Panc1 (cell line): ENCODE data around the gene PPTC7. TPM values are rescaled to one million over a fixed set of nuclear protein-coding genes. Genes with fewer than 3 reads are reported as not detected.

Experiments
- ATAC-seq: fragments of 200-7000 bp; cut with Tn5 transposase; 2 replicates; pipeline ENCODE4 v1.9.1; 2020; ENCODE audit warnings: mild to moderate bottlenecking, moderate library complexity
- BruUV-seq: library from RNA; stranded (reverse); fragments of 400-500 nt; replicated peaks from 2 replicates; lab custom pipeline; 2021; lab: Mats Ljungman, UMichigan
- CTCF ChIA-PET: fragments of 300-600 bp; sonication (Branson Sonifier 250); formaldehyde crosslinking; loops from one replicate; lab custom pipeline; 2022; ENCODE audit warnings: antibody characterized with exemption; lab: Charles Lee
- POLR2A ChIA-PET: fragments of 300-600 bp; sonication (Branson Sonifier 250); formaldehyde crosslinking; loops from one replicate; lab custom pipeline; 2022; ENCODE audit warnings: antibody characterized with exemption; lab: Charles Lee
- DNase-seq: peaks from one replicate; pipeline ENCODE4 v3.0.0-alpha.2; 2010; ENCODE audit warnings: low read depth, low spot score
- H3K27ac ChIP-seq: 2 replicates; pipeline ENCODE4 v1.5.1; 2011; ENCODE audit warnings: mild to moderate bottlenecking, low read length, inconsistent platforms
- H3K27me3 ChIP-seq: fragments of 200-500 bp; sonication (Bioruptor generic); 2 replicates; pipeline ENCODE4 v1.6.0; 2014; ENCODE audit warnings: low read length, inconsistent platforms; ENCODE audit not compliant: control insufficient read depth, insufficient read depth
- H3K36me3 ChIP-seq: fragments of 200-500 bp; sonication (Bioruptor generic); 2 replicates; pipeline ENCODE4 v1.5.1; 2014; ENCODE audit warnings: inconsistent platforms, mild to moderate bottlenecking, low read length, moderate library complexity; ENCODE audit not compliant: control insufficient read depth, insufficient read depth
- H3K4me1 ChIP-seq: 2 replicates; pipeline ENCODE4 v1.5.1; 2011; ENCODE audit warnings: inconsistent platforms, mild to moderate bottlenecking, low read length, moderate library complexity; ENCODE audit not compliant: control insufficient read depth, insufficient read depth
- H3K4me3 ChIP-seq, 2 experiments: 2 replicates each; pipeline ENCODE4 v1.5.1; 2011 to 2012; ENCODE audit warnings: low read depth in 2 of 2, low read length in 2 of 2, mild to moderate bottlenecking in 2 of 2, inconsistent platforms in 1 of 2, moderate library complexity in 1 of 2
- H3K9me3 ChIP-seq: fragments of 200-500 bp; sonication (Bioruptor generic); 2 replicates; pipeline ENCODE4 v1.5.1; 2014; ENCODE audit warnings: low read depth, mild to moderate bottlenecking, inconsistent platforms, low read length, moderate library complexity; ENCODE audit not compliant: control insufficient read depth, insufficient read depth
- CTCF ChIP-seq: fragments of 450-650 bp; IDR thresholded peaks from 2 replicates; pipeline ENCODE4 v1.5.1; 2017; ENCODE audit warnings: mild to moderate bottlenecking
- POLR2AphosphoS5 ChIP-seq: IDR thresholded peaks from 2 replicates; pipeline ENCODE4 v1.6.1; 2012; ENCODE audit warnings: mild to moderate bottlenecking, low read depth, low read length, moderate library complexity
- SIN3A ChIP-seq: IDR thresholded peaks from 2 replicates; pipeline ENCODE4 v1.6.1; 2012; ENCODE audit warnings: low read depth, mild to moderate bottlenecking, low read length, moderate library complexity, borderline replicate concordance; ENCODE audit not compliant: insufficient read depth
- TCF7L2 ChIP-seq: IDR thresholded peaks from 2 replicates; pipeline ENCODE4 v1.6.1; 2011; ENCODE audit warnings: mild to moderate bottlenecking, low read depth, low read length, inconsistent platforms
- in situ Hi-C: cut with HindIII; loops from 2 replicates; pipeline ENCODE4 v1.10.0; 2016; ENCODE audit warnings: low sequenced_read_pairs, low pct_unique_long_range_greater_than_20kb
- intact Hi-C: fragments of 100-400 bp; cut with micrococcal nuclease; formaldehyde crosslinking; loops from one replicate; pipeline ENCODE4 v1.10.0; 2022; ENCODE audit not compliant: unreplicated experiment
- total RNA-seq: library from RNA; stranded (reverse); gene quantifications from one replicate; pipeline ENCODE4 v1.2.1, GENCODE V29; 2021; ENCODE audit not compliant: unreplicated experiment
- TF ChIP-seq, protein P1 (sequence below), 2 experiments: IDR thresholded peaks; 2 replicates each; pipeline ENCODE4 v1.6.1; 2011 to 2012; ENCODE audit warnings: low read depth in 2 of 2, control low read depth in 1 of 2, low read length in 1 of 2, mild to moderate bottlenecking in 1 of 2, moderate library complexity in 1 of 2; ENCODE audit not compliant: insufficient read depth in 1 of 2

The PPTC7 gene
- total RNA-seq, 1 experiment from 2014 or later, result 18.4 TPM

DNA sequence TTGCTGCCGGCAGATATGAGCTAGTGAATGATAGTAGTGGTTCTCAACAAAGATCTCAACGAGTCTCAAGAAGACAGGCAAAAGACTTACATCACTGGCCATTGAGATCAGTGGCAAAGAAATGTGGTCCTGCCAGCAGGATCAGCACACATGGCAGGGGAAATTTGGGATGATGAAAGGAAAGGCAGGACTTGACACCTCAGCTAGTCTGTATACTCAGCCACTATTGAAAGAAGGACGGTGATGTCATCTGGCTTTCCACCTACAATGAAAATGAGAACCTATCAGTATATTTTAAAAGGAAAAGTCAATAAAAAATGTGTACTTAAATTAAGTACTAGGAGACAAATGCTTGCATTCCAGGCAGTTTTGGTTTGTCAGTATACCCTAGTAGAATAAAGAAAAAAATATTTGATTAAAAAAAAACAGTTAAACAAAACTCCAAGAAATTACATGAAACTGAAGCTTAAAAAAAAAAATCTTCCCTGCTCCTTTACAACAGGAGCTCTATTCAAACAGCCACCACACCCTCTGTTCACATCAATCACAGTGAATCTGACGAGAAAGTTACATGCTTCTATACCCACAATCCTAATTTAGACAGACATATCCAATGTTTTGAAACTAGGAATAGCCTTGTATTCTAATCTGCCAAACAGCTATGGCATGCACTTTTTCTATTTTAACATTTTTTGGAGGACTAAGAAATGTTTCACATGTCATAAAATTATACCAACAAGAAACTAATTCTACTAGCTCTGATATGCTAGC, 46.1 kb downstream of the PPTC7 start:
- H3K36me3 ChIP-seq, result peaks cover 8% of the 10 kb centered on the region; the same call in 1 of the 2 replicates
- ChIA-PET POLR2A (interaction anchor here (0.6 kb wide), 1 partner anchor 24 kb away, joined by 3 read pairs; no protein-coding TSS in a partner anchor), CTCF (interaction anchor here (1.0 kb wide), 1 partner anchor 68 kb away, joined by 3 read pairs; the partner anchor contains the start of genes FAM216A and GPN3)
- in situ Hi-C loops, result no loop called here
- no peaks in the 10 kb centered on the region for H3K4me1 ChIP-seq
- intact Hi-C loops, result no loop called here
- DNase-seq, result no peak
- TF ChIP-seq POLR2AphosphoS5 (no peak), SIN3A (no peak), CTCF (no peak), TCF7L2 (no peak)
- TF ChIP-seq, protein P1, sequence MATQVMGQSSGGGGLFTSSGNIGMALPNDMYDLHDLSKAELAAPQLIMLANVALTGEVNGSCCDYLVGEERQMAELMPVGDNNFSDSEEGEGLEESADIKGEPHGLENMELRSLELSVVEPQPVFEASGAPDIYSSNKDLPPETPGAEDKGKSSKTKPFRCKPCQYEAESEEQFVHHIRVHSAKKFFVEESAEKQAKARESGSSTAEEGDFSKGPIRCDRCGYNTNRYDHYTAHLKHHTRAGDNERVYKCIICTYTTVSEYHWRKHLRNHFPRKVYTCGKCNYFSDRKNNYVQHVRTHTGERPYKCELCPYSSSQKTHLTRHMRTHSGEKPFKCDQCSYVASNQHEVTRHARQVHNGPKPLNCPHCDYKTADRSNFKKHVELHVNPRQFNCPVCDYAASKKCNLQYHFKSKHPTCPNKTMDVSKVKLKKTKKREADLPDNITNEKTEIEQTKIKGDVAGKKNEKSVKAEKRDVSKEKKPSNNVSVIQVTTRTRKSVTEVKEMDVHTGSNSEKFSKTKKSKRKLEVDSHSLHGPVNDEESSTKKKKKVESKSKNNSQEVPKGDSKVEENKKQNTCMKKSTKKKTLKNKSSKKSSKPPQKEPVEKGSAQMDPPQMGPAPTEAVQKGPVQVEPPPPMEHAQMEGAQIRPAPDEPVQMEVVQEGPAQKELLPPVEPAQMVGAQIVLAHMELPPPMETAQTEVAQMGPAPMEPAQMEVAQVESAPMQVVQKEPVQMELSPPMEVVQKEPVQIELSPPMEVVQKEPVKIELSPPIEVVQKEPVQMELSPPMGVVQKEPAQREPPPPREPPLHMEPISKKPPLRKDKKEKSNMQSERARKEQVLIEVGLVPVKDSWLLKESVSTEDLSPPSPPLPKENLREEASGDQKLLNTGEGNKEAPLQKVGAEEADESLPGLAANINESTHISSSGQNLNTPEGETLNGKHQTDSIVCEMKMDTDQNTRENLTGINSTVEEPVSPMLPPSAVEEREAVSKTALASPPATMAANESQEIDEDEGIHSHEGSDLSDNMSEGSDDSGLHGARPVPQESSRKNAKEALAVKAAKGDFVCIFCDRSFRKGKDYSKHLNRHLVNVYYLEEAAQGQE (IDR thresholded peaks at IDR 0.05; ENCODE audit: insufficient read depth in 1 of 2, low read depth in 2 of 2, low read length in 1 of 2), result no peak
- H3K27ac ChIP-seq, result no peak overlapping the region
- no peak for ATAC-seq
- H3K4me3 ChIP-seq, result no peak overlapping the region
- H3K27me3 ChIP-seq, result no peaks in the 10 kb centered on the region
- H3K9me3 ChIP-seq, result no peaks in the 10 kb centered on the region
- no TSS peak for BruUV-seq

GRCh38 chr12:110534811-110535210, 48.3 kb downstream of the PPTC7 start:
- H3K36me3 ChIP-seq, result peaks cover 8% of the 10 kb centered on the region; the same call in 1 of the 2 replicates
- BruUV-seq, result no TSS peak
- H3K9me3 ChIP-seq, result no peaks in the 10 kb centered on the region
- intact Hi-C loops, result no loop called here
- no peak overlapping the region for H3K27ac ChIP-seq
- POLR2A ChIA-PET, result no interaction called here
- CTCF ChIA-PET, result no interaction called here
- DNase-seq (no peak), ATAC-seq (no peak)
- no peaks in the 10 kb centered on the region for H3K27me3 ChIP-seq
- in situ Hi-C loops, result no loop called here
- no peak for TF ChIP-seq SIN3A
- H3K4me3 ChIP-seq, result no peak overlapping the region
- H3K4me1 ChIP-seq, result no peaks in the 10 kb centered on the region

GRCh38 chr12:110533607-110534006, 49.5 kb downstream of the PPTC7 start:
- intact Hi-C loops (no loop called here), in situ Hi-C loops (no loop called here)
- Histone ChIP-seq H3K4me3 (no peak overlapping the region), H3K36me3 (peaks cover 8% of the 10 kb centered on the region; the same call in 1 of the 2 replicates), H3K27me3 (no peaks in the 10 kb centered on the region), H3K4me1 (no peaks in the 10 kb centered on the region), H3K9me3 (no peaks in the 10 kb centered on the region), H3K27ac (no peak overlapping the region)
- no peak for ATAC-seq
- ChIA-PET POLR2A (interaction anchor here (0.6 kb wide), 1 partner anchor 47 kb away, joined by 4 read pairs; no protein-coding TSS in a partner anchor), CTCF (interaction anchor here (0.6 kb wide), 1 partner anchor 11 kb away, joined by 4 read pairs; no protein-coding TSS in a partner anchor)
- TF ChIP-seq CTCF, result no peak
- no peak for TF ChIP-seq SIN3A
- TF ChIP-seq TCF7L2, result no peak
- no peak for TF ChIP-seq POLR2AphosphoS5
- TF ChIP-seq, protein P1 (IDR thresholded peaks at IDR 0.05; ENCODE audit: insufficient read depth in 1 of 2, low read depth in 2 of 2, low read length in 1 of 2), result no peak
- BruUV-seq, result no TSS peak
- no peak for DNase-seq
